ENCODE measurements around the gene SLC25A4.
"Not testable (repeated sequence)": the region's sequence is repeated elsewhere in the genome, so short reads cannot be mapped to it uniquely, and the experiment has no call there.

Gene SLC25A4

GRCh38 chr4:185142912-185143600, at the start of gene SLC25A4:
Gene SLC25A4 (plus strand): TSS chr4:185143266. CDS start chr4:185143373, 107 bp downstream.
- DNase-seq, result peak; percentile 91
- Mint-ChIP-seq H3K4me1 (peaks cover 14 to 22% of the 10 kb centered on the region in 2 donors), H3K36me3 (peaks cover 5 to 10% of the 10 kb centered on the region in 2 donors), H3K27ac (peak within 1 kb of the TSS; percentile 94), H3K4me3 (peak within 1 kb of the TSS; percentile 84 to 91), H3K27me3 (peaks cover 8 to 13% of the 10 kb centered on the region in 2 donors), H3K9me3 (no peaks in the 10 kb centered on the region)
- ATAC-seq (replicated peaks), result peak; percentile 96 to 97

GRCh38 chr4:185093603-185094002, 49.5 kb upstream of the SLC25A4 start:
- no peaks in the 10 kb centered on the region for H3K4me1 Mint-ChIP-seq
- H3K9me3 Mint-ChIP-seq, result no peaks in the 10 kb centered on the region
- no peak for ATAC-seq (replicated peaks)
- no peak overlapping the region for H3K27ac Mint-ChIP-seq
- H3K36me3 Mint-ChIP-seq, result no peaks in the 10 kb centered on the region
- H3K27me3 Mint-ChIP-seq, result peaks cover 7 to 18% of the 10 kb centered on the region in 2 donors
- no peak overlapping the region for H3K4me3 Mint-ChIP-seq
- no peak for DNase-seq

GRCh38 chr4:185096032-185096653, 46.9 kb upstream of the SLC25A4 start:
- no peaks in the 10 kb centered on the region for H3K9me3 Mint-ChIP-seq
- peaks cover 0 to 19% of the 10 kb centered on the region in 2 donors for H3K27me3 Mint-ChIP-seq
- H3K4me1 Mint-ChIP-seq, result no peaks in the 10 kb centered on the region
- no peak for ATAC-seq (replicated peaks)
- no peaks in the 10 kb centered on the region for H3K36me3 Mint-ChIP-seq
- H3K27ac Mint-ChIP-seq, result no peak overlapping the region
- H3K4me3 Mint-ChIP-seq, result no peak overlapping the region
- no peak for DNase-seq

DNA sequence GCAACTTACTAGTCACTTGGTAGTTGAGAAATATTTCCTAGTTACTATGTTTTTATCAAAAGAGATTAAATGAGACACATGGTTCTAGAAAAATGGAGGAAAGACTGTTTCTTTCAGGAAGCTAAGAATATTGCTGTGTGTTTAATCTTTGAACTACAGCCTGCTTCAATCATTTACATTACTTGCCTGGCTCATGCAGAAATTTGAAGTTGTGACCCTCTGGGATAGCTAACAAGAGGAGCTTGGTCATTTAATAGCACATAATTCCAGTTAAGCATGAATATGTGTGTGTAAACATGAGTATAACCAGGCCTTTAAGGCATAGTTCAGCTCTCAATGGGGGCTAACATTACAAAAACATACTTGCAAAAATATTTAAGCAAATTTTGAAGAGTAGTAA, 44.6 kb upstream of the SLC25A4 start:
- Mint-ChIP-seq H3K27me3 (peaks cover 10 to 30% of the 10 kb centered on the region in 2 donors), H3K9me3 (no peaks in the 10 kb centered on the region), H3K4me3 (no peak overlapping the region), H3K4me1 (no peaks in the 10 kb centered on the region), H3K36me3 (no peaks in the 10 kb centered on the region), H3K27ac (no peak overlapping the region)
- no peak for ATAC-seq (replicated peaks)
- DNase-seq, result no peak

DNA sequence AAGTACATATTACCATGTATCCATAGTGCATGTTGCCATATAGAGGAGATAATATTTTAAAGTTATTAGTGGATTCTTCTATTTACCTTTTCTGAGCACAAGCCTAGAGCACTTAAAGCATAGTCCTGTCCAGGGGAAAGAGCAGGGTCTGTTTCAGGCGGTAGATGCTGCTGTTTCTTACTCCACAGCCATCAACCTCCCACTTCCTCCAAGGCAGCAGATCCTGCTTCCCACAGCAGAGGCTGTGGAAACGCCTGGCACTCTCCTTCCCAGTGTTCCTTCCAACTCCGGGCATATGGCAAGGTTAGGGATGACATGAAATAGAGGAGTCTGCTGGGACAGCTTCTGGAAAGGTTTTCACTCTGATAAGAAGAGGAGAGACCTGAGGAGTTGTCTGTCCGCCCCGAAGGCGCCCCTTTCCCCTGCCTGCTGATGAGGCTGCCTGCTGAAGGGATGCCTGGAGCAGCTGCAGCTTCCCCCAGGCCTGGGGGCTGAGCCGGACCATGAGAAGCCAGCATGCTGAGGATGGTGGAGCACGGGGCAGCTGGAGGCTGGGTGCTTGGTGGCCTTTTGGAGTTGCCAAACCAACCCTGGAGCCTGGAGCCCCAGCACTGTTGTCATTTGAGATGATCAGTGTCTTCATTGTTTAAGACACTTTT, 43.9 kb upstream of the SLC25A4 start:
- Mint-ChIP-seq H3K27me3 (peaks cover 15 to 37% of the 10 kb centered on the region in 2 donors), H3K4me3 (no peak overlapping the region), H3K4me1 (no peaks in the 10 kb centered on the region), H3K9me3 (no peaks in the 10 kb centered on the region), H3K36me3 (no peaks in the 10 kb centered on the region), H3K27ac (no peak overlapping the region)
- ATAC-seq (replicated peaks), result no peak
- no peak for DNase-seq

DNA sequence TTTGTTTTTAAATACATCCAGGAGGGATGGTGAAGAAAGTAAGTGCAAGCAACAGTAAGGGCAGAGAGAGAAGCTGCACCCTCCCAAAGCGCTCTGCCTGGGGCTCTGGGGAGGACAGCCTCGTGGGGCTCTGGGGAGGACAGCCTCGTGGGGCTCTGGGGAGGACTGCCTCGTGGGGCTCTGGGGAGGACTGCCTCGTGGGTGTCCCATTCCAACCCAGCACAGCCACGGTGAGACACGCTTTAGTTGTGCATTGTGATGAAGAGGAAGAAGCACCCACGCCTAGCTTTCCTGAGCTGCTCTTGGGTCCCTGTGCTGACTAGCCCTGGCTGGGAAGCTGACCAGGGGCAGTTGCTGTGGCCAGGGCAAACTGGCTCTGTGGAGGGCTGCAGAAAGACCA, 43.1 kb upstream of the SLC25A4 start:
- no peaks in the 10 kb centered on the region for H3K4me1 Mint-ChIP-seq
- no peak overlapping the region for H3K4me3 Mint-ChIP-seq
- ATAC-seq (replicated peaks) (no peak), DNase-seq (no peak)
- peaks cover 15 to 38% of the 10 kb centered on the region in 2 donors for H3K27me3 Mint-ChIP-seq
- no peak overlapping the region for H3K27ac Mint-ChIP-seq
- H3K36me3 Mint-ChIP-seq, result no peaks in the 10 kb centered on the region
- H3K9me3 Mint-ChIP-seq, result no peaks in the 10 kb centered on the region

- no peaks in the 10 kb centered on the region for H3K9me3 Mint-ChIP-seq
- DNase-seq (no peak), ATAC-seq (replicated peaks) (no peak)
- H3K27me3 Mint-ChIP-seq, result peaks cover 15 to 35% of the 10 kb centered on the region in 2 donors
- no peak overlapping the region for H3K4me3 Mint-ChIP-seq
- H3K36me3 Mint-ChIP-seq, result no peaks in the 10 kb centered on the region
- no peaks in the 10 kb centered on the region for H3K4me1 Mint-ChIP-seq
- no peak overlapping the region for H3K27ac Mint-ChIP-seq
Measured at GRCh38 chr4:185100423-185100822, 42.6 kb upstream of the SLC25A4 start.

DNA sequence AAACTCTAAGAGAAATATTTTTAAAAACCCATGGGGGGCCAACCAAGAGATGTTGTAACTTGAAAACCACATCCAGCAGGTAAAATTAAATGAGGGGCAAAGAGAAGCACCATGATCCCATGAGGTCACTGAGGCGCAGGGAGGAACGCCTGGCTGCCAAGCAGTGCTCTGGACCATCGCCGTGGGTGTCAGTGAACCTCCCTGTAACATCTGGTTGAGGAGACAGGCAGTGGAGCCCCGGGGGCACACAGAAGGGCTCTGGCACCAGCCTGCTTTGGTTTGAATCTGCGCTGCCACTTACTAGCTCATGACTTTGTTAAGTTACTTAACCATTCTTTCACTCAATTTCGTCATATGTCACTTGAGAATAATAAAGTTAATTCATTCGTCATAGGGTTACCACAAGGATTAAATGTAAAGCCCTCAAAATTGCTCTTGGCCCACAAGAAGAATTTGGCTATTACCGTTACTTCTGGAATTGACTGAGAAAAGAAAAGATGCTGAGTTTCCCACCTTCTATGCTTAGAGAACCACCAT, 41.6 kb upstream of the SLC25A4 start:
- Mint-ChIP-seq H3K27ac (no peak overlapping the region), H3K4me1 (no peaks in the 10 kb centered on the region), H3K9me3 (no peaks in the 10 kb centered on the region), H3K36me3 (no peaks in the 10 kb centered on the region), H3K4me3 (no peak overlapping the region), H3K27me3 (peaks cover 15 to 42% of the 10 kb centered on the region in 2 donors)
- ATAC-seq (replicated peaks), result no peak
- DNase-seq, result no peak

DNA sequence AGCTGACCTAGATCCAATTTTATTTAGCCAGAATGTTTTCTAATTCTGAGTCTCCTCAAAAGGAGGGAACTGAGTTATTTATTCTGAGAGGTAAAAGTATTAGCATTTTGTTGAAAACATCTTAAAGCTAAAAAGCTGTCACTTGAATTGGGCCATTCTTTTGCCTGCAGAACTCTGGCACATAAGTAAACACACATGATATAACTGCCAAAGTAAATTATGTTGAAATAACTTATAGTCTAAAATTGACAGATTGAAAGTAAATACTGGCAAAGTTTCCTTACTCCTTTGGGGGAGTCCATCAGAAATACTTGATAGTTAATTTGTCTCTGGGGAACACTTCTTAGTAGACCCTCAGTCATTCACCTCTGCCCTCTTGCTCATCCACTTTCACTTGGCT, 38.3 kb upstream of the SLC25A4 start:
- Mint-ChIP-seq H3K4me3 (no peak overlapping the region), H3K27ac (no peak overlapping the region), H3K27me3 (peaks cover 18 to 65% of the 10 kb centered on the region in 2 donors), H3K4me1 (no peaks in the 10 kb centered on the region), H3K36me3 (no peaks in the 10 kb centered on the region), H3K9me3 (no peaks in the 10 kb centered on the region)
- no peak for ATAC-seq (replicated peaks)
- no peak for DNase-seq

DNA sequence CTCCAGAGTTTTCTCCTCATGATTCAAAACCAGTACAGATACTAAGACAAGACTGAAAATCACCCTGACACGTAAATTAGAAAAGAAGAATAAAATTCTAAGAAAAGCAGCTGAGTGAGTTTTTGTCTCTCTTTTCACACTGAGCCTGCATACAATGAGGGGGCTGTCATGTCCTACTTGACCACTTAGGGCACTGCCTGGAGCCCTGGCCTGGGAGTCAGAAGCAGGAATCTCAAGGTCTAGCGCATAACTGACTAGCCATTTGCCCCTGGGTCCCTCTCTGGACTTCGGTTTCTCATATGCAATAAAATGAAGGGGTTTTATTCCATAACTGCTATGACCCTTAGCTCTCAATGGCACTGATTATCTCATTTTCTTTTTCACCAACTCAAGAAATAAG, 36.7 kb upstream of the SLC25A4 start:
- DNase-seq, result no peak
- Mint-ChIP-seq H3K4me3 (no peak overlapping the region), H3K36me3 (no peaks in the 10 kb centered on the region), H3K9me3 (no peaks in the 10 kb centered on the region), H3K27ac (no peak overlapping the region), H3K27me3 (peaks cover 25 to 57% of the 10 kb centered on the region in 2 donors), H3K4me1 (no peaks in the 10 kb centered on the region)
- no peak for ATAC-seq (replicated peaks)

DNA sequence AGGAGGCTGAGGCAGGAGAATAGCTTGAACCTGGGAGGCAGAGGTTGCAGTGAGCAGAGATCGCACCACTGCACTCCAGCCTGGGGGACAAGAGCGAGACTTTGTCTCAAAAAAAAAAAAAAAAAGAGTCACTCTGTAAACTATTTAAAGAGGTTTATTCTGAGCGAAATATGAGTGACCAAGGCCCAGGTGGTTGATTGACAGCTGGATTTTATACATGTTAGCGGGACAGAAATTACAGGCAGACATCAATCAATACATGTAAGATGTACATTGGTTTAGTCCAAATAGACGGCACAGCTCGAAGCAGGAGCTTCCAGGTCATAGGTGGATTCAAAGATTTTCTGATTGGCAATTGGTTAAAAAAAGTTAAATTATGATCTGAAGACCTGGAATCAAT, 35.5 kb upstream of the SLC25A4 start:
- not testable (repeated sequence) for ATAC-seq (replicated peaks); DNase-seq; H3K9me3 Mint-ChIP-seq; H3K27ac Mint-ChIP-seq; H3K4me3 Mint-ChIP-seq; H3K4me1 Mint-ChIP-seq; H3K36me3 Mint-ChIP-seq
- peaks cover 19 to 48% of the 10 kb centered on the region in 2 donors for H3K27me3 Mint-ChIP-seq

- DNase-seq, result no peak
- Mint-ChIP-seq H3K9me3 (no peaks in the 10 kb centered on the region), H3K36me3 (no peaks in the 10 kb centered on the region), H3K4me3 (no peak overlapping the region), H3K27ac (no peak overlapping the region), H3K27me3 (peaks cover 15 to 45% of the 10 kb centered on the region in 2 donors), H3K4me1 (peaks cover 0 to 1% of the 10 kb centered on the region in 2 donors)
- ATAC-seq (replicated peaks), result no peak
Measured at GRCh38 chr4:185108185-185108584, 34.9 kb upstream of the SLC25A4 start.

DNA sequence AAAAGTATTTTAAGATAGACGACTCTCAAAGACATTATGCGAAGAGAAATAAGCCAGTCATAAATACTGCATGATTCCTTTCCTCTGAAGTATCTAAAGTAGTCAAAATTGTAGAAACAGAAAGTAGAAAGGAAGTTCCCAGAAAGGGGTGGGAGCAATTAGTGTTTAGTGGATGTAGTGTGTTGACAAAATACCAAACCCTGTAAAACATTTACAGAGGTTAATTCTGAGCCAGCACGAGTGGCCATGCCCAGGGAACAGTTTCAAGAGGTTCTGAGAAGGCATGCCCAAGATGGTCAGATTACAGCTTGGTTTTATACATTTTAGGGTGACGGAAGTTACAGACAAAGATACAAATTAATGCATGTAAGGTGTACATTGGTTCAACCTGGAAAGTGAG, 34.4 kb upstream of the SLC25A4 start:
- Mint-ChIP-seq H3K36me3 (no peaks in the 10 kb centered on the region), H3K27me3 (peaks cover 17 to 41% of the 10 kb centered on the region in 2 donors), H3K4me1 (peaks cover 0 to 1% of the 10 kb centered on the region in 2 donors), H3K4me3 (no peak overlapping the region), H3K27ac (no peak overlapping the region), H3K9me3 (no peaks in the 10 kb centered on the region)
- ATAC-seq (replicated peaks) (no peak), DNase-seq (no peak)

DNA sequence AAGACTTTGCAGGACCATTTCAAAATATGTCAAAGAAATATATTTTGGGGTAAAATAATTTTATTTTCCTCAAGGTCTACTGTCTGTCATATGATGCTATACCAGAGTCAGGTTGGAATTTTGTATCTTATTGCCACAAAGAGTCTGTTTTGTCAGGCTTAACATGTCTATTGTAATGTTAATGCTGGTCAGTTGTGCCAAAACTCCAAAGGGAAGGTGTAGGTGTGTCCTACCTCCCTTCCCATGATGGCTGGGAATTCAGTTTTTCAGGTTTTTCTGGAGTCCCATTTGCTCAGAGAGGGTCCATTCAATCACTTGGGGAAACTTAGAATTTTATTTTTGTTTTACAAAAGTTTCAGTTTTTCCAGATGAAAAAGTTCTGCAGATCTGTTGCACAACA, 33.3 kb upstream of the SLC25A4 start:
- no peaks in the 10 kb centered on the region for H3K9me3 Mint-ChIP-seq
- no peak for DNase-seq
- H3K4me1 Mint-ChIP-seq, result peaks cover 0 to 1% of the 10 kb centered on the region in 2 donors
- H3K27ac Mint-ChIP-seq, result no peak overlapping the region
- no peak for ATAC-seq (replicated peaks)
- peaks cover 23 to 38% of the 10 kb centered on the region in 2 donors for H3K27me3 Mint-ChIP-seq
- no peaks in the 10 kb centered on the region for H3K36me3 Mint-ChIP-seq
- no peak overlapping the region for H3K4me3 Mint-ChIP-seq
